Pancreas (tissue), 10 donors: Measurements from ENCODE around the gene ARHGAP35. TPM values are rescaled to one million over a fixed set of nuclear protein-coding genes. Genes with fewer than 3 reads are reported as not detected.
A peak's percentile ranks its signal among the peaks of the same experiment; 100 is the strongest.

Experiments used
- ATAC-seq, 4 donors: fragments of 200-7000 bp; cut with Tn5 transposase; one replicate each; pipeline versions ENCODE4 v1.8.0 to v1.9.1; 2020; ENCODE audit warnings: mild to moderate bottlenecking in 4 of 4, moderate library complexity in 4 of 4
- DNase-seq, 6 donors: peaks; one replicate each; pipeline ENCODE4 v3.0.0-alpha.2; 2020
- FAIRE-seq: peaks from 2 replicates; lab custom pipeline; 2012; peaks lifted over from hg19 to GRCh38; lab: Jason Lieb, UNC
- H3K27ac ChIP-seq, 4 donors: fragments of 200-600 bp; sonication (generic); 1 replicate in 3 of 4; 2 replicates in 1 of 4; pipeline versions ENCODE4 v1.5.0 to v1.8.0; 2020
- H3K27me3 ChIP-seq, 4 donors: fragments of 200-600 bp; one replicate each; pipeline ENCODE4 v1.8.0; 2021
- H3K36me3 ChIP-seq, 3 donors: fragments of 200-600 bp; sonication (generic) in 1 of 3; one replicate each; pipeline versions ENCODE4 v1.5.0 to v1.8.0; 2020 to 2021
- H3K4me1 ChIP-seq, 3 donors: fragments of 200-600 bp; one replicate each; pipeline ENCODE4 v1.8.0; 2021
- H3K4me3 ChIP-seq, 4 donors: fragments of 200-600 bp; sonication (generic) in 2 of 4; one replicate each; pipeline versions ENCODE4 v1.5.0 to v1.8.0; 2020 to 2021
- H3K9me3 ChIP-seq, 4 donors: fragments of 200-600 bp; one replicate each; pipeline ENCODE4 v1.8.0; 2021
- WGBS, 2 donors: extraction: QIAGEN DNeasy Blood & Tissue Kit; methylation state at CpG; one replicate each; pipeline ENCODE4 v1.1.7; 2013; 5-methylcytosine and 5-hydroxymethylcytosine counted together
- intact Hi-C, 3 donors: fragments of 100-400 bp; cut with DNase I; formaldehyde crosslinking; loops; one replicate each; pipeline versions ENCODE4 v1.11.1 to v1.14.2; 2022
- polyA plus RNA-seq, 2 donors: library from polyadenylated mRNA; stranded (reverse); fragments of 200-250 nt; gene quantifications; one replicate each; pipeline ENCODE4 v1.2.3, GENCODE V29; 2013
- total RNA-seq, 6 donors: library from RNA; stranded (reverse); fragmentation: NEBNext Ultra II Directional in 4 of 6; extraction: Animal tissue kit (Norgen Biotek cat#: 25700) in 4 of 6; gene quantifications; one replicate each; pipeline versions ENCODE4 v1.2.1 to v1.2.4, GENCODE V29; 2021 to 2023
- TF ChIP-seq, protein P1 (sequence below), 4 donors: fragments of 200-600 bp; sonication (generic) in 3 of 4; IDR thresholded peaks; one replicate each; pipeline versions ENCODE4 v1.5.0 to v1.8.0; 2021; ENCODE audit warnings: antibody characterized with exemption in 4 of 4
- donor health status: healthy with polysubstance abuse.
- donor health status: DM: no; HTN: no; CAD: no; lungs with moderate emphysema.
- donor health status: DM: no; HTN: no; CAD: no.
- donor health status: control.
- donor health status: control.
- donor health status: Bipolar disorder and iron deficiency.
- donor health status: DM: yes; HTN: yes; CAD: no.
- donor health status: DM: no; HTN: no; CAD: no.
- donor health status: DM: no; HTN: no; CAD: no.
- donor health status: DM: yes; HTN: yes; CAD: no.

The ARHGAP35 gene
- total and polyA plus RNA-seq, 8 donors = 8.4 to 26.8 (median 18.9) TPM

DNA sequence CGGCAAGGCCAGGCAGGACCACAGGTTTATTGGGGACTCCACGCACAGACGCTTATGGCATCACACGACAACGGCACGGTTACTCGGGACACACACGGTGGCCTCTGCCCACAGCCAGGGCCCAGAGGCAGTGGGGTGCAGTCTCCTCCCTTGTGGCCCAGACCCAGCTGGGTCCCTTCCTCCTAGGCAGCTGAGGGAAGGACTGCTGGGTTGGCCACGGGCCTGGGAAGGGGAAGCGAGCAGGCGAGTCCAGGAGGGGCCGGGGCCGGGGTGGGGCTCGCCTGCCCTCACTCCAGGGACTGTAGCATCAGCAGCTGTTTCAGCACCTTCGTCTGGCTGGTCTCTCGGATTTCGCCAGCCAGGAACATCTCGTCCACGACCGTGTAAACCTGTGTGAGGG is 22.6 kb upstream of the ARHGAP35 start:
- H3K27me3 ChIP-seq = no peaks in the 10 kb centered on the region
- DNase-seq (peak in 1 of 6 donors; percentile 66), ATAC-seq (no peak), FAIRE-seq (no peak)
- no peaks in the 10 kb centered on the region for H3K4me1 ChIP-seq
- intact Hi-C loops = loop anchor here in 1 of 3 donors (10.0 kb wide), 1 partner anchor 83 kb away; no protein-coding TSS in a partner anchor
- WGBS, 2 donors = 88 to 90% methylated on average over 19 to 20 of the region's 20 CpGs
- TF ChIP-seq, protein P1, sequence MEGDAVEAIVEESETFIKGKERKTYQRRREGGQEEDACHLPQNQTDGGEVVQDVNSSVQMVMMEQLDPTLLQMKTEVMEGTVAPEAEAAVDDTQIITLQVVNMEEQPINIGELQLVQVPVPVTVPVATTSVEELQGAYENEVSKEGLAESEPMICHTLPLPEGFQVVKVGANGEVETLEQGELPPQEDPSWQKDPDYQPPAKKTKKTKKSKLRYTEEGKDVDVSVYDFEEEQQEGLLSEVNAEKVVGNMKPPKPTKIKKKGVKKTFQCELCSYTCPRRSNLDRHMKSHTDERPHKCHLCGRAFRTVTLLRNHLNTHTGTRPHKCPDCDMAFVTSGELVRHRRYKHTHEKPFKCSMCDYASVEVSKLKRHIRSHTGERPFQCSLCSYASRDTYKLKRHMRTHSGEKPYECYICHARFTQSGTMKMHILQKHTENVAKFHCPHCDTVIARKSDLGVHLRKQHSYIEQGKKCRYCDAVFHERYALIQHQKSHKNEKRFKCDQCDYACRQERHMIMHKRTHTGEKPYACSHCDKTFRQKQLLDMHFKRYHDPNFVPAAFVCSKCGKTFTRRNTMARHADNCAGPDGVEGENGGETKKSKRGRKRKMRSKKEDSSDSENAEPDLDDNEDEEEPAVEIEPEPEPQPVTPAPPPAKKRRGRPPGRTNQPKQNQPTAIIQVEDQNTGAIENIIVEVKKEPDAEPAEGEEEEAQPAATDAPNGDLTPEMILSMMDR (IDR thresholded peaks at IDR 0.05) = no peak
- H3K9me3 ChIP-seq = no peaks in the 10 kb centered on the region
- peaks cover 0 to 8% (median 5%) of the 10 kb centered on the region in 3 donors for H3K36me3 ChIP-seq
- H3K4me3 ChIP-seq = no peak overlapping the region
- H3K27ac ChIP-seq = no peak overlapping the region

DNA sequence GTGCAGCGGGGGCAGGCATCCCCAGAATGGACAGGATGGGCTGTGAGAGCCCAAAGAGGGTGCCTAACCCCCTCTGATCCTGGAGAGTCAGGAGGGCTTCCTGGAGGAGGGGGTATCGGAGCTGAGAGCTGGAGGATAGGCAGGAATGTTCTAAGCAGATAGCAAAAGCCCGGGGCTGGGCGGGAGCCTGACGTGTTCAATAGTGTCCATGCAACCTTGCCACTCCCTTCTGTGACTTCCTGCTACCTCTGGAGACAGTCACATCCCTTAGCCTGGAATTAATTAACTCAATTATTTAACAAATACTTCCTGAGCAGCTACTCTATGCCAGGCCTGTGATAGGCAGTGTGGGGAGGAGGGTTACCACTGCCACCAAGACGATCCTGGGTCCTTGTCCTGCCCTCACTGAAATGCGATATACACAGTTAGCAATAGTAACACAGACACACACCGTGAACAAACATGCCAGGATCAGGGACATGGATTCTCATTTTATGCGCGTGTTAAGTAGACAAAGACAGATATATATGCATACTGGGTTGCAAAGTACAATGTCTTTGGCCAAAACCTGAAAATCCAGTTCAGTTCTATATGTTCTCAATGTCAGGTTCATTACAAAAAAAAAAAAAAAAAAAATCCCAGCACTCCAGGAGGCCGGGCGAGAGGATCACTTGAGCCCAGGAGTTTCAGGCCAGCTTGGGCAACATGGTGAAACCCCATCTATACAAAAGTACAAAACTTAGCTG is 20.9 kb upstream of the ARHGAP35 start:
- WGBS, 2 donors = 74 to 75% methylated on average over 12 of the region's 12 CpGs
- DNase-seq (no peak), FAIRE-seq (no peak), ATAC-seq (peak; percentile 16 to 27 (median 18))
- Histone ChIP-seq H3K27ac (no peak overlapping the region), H3K27me3 (no peaks in the 10 kb centered on the region), H3K9me3 (no peaks in the 10 kb centered on the region), H3K4me3 (no peak overlapping the region), H3K4me1 (no peaks in the 10 kb centered on the region), H3K36me3 (peaks cover 0 to 11% (median 8%) of the 10 kb centered on the region in 3 donors)
- TF ChIP-seq, protein P1 (IDR thresholded peaks at IDR 0.05) = no peak
- intact Hi-C loops = loop anchor here (2.0 to 10.0 kb wide), 3 partner anchors 83 to 85 kb away; no protein-coding TSS in a partner anchor

DNA sequence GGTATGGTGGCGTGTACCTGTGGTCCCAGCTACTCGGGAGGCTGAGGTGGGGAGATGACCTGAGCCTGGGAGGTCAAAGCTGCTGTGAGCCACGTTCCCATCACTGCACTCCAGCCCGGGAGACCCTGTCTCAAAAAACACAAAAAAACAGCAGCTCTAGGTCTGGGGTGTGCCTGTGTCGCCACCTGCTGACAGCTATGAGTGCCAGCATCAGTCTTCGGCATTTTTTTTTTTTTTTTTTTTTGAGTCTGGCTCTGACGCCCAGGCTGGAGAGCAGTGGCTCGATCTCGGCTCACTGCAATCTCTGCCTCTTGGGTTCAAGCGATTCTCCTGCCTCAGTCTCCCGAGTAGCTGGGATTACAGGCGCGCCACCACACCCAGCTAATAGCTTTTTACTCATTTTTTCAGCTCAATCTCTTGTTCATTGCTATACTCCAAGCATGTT is 20.3 kb upstream of the ARHGAP35 start:
- FAIRE-seq = no peak
- peak; percentile 68 to 90 (median 80) for ATAC-seq
- H3K27me3 ChIP-seq = no peaks in the 10 kb centered on the region
- H3K9me3 ChIP-seq = no peaks in the 10 kb centered on the region
- peaks cover 0 to 11% (median 8%) of the 10 kb centered on the region in 3 donors for H3K36me3 ChIP-seq
- no peaks in the 10 kb centered on the region for H3K4me1 ChIP-seq
- no peak for DNase-seq
- TF ChIP-seq, protein P1 (IDR thresholded peaks at IDR 0.05) = peak; percentile 49 to 71 (median 64)
- H3K27ac ChIP-seq = no peak overlapping the region
- WGBS, 2 donors = 18 to 19% methylated on average over 13 of the region's 13 CpGs
- intact Hi-C loops = loop anchor here in 2 of 3 donors (2.0 to 5.0 kb wide), 2 partner anchors 83 to 84 kb away; no protein-coding TSS in a partner anchor
- H3K4me3 ChIP-seq = no peak overlapping the region

DNA sequence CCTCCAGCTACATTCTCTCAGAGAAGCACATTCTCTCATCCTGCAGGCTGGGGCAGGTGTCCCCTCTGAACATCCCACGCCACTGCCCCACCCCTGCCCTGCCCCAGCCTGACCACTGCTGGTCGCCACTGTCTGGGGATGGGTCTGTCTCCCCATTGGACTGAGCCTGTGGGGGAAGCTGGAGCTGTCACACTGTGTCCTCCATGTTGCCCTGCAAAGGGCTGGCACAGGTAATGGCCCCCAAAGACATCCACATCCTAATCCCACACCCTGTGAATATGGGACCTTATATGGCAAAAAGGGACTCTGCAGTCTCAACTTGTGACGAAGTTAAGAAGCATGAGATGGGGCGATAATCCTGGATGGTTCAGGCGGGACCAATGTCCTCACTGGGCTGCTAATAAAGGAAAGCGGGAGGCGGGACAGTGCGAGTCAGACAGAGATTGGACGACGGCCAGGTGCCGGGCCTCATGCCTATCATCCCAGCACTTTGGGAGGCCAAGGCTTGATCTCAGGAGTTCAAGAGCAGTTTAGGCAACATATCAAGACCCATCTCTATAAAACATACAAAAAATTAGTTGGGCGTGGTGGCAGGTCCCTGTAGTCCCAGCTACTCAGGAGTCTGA is 19.2 kb upstream of the ARHGAP35 start:
- no peak for FAIRE-seq
- TF ChIP-seq, protein P1 (IDR thresholded peaks at IDR 0.05) = no peak
- ATAC-seq = peak in 1 of 4 donors; percentile 14
- Histone ChIP-seq H3K27ac (no peak overlapping the region), H3K4me1 (no peaks in the 10 kb centered on the region), H3K36me3 (peaks cover 0 to 11% (median 8%) of the 10 kb centered on the region in 3 donors), H3K4me3 (no peak overlapping the region), H3K9me3 (no peaks in the 10 kb centered on the region), H3K27me3 (no peaks in the 10 kb centered on the region)
- 82 to 85% methylated on average over 12 of the region's 12 CpGs for WGBS, 2 donors
- intact Hi-C loops = loop anchor here in 2 of 3 donors (2.0 to 5.0 kb wide), 2 partner anchors 84 to 85 kb away; no protein-coding TSS in a partner anchor
- DNase-seq = no peak
